ENCODE measurements around the gene WNT4. TPM values are rescaled to one million over a fixed set of nuclear protein-coding genes. Genes with fewer than 3 reads are reported as not detected.

WNT4 gene
- total and polyA plus RNA-seq, 8 donors: 0.69 to 17.6 (median 4.0) TPM

GRCh38 chr1:22104865-22105437 is 37.9 kb downstream of the WNT4 start:
- intact Hi-C loops (cut with DNase I): no loop called here

GRCh38 chr1:22104094-22104493 is 38.8 kb downstream of the WNT4 start:
- intact Hi-C loops (cut with DNase I): no loop called here
- no peak for ATAC-seq

More at GRCh38 chr1:22104865-22105437, 37.9 kb downstream of the WNT4 start:
- ATAC-seq (no peak), FAIRE-seq (no peak), DNase-seq (no peak)
- H3K36me3 ChIP-seq: no peaks in the 10 kb centered on the region
- no peaks in the 10 kb centered on the region for H3K9me3 ChIP-seq
- no peak overlapping the region for H3K27ac ChIP-seq
- H3K4me3 ChIP-seq: no peak overlapping the region
- 90 to 96% methylated on average over 6 of the region's 6 CpGs for WGBS, 2 donors
- no peak for TF ChIP-seq CTCF (IDR thresholded peaks at IDR 0.05)
- no peaks in the 10 kb centered on the region for H3K4me1 ChIP-seq
- no peaks in the 10 kb centered on the region for H3K27me3 ChIP-seq

GRCh38 chr1:22102746-22103145 is 40.2 kb downstream of the WNT4 start:
- intact Hi-C loops (cut with DNase I): no loop called here
- no peak for FAIRE-seq
- WGBS, 2 donors: 45 to 72% methylated on average over 3 of the region's 3 CpGs

More at GRCh38 chr1:22104094-22104493, 38.8 kb downstream of the WNT4 start:
- no peaks in the 10 kb centered on the region for H3K27me3 ChIP-seq
- 88 to 93% methylated on average over 6 of the region's 6 CpGs for WGBS, 2 donors
- TF ChIP-seq CTCF (IDR thresholded peaks at IDR 0.05): no peak
- no peaks in the 10 kb centered on the region for H3K36me3 ChIP-seq
- DNase-seq (no peak), FAIRE-seq (no peak)
- H3K9me3 ChIP-seq: no peaks in the 10 kb centered on the region
- H3K4me3 ChIP-seq: no peak overlapping the region
- no peaks in the 10 kb centered on the region for H3K4me1 ChIP-seq
- H3K27ac ChIP-seq: no peak overlapping the region

GRCh38 chr1:22101995-22102394 is 40.9 kb downstream of the WNT4 start:
- DNase-seq (no peak), FAIRE-seq (no peak), ATAC-seq (no peak)
- no peaks in the 10 kb centered on the region for H3K4me1 ChIP-seq
- intact Hi-C loops (cut with DNase I): no loop called here
- H3K27me3 ChIP-seq: no peaks in the 10 kb centered on the region
- WGBS, 2 donors: 92 to 95% methylated on average over 8 of the region's 8 CpGs
- peaks cover 0 to 12% (median 6%) of the 10 kb centered on the region in 3 donors for H3K36me3 ChIP-seq
- no peak overlapping the region for H3K4me3 ChIP-seq
- TF ChIP-seq CTCF (IDR thresholded peaks at IDR 0.05): no peak
- no peaks in the 10 kb centered on the region for H3K9me3 ChIP-seq
- no peak overlapping the region for H3K27ac ChIP-seq

More at GRCh38 chr1:22102746-22103145, 40.2 kb downstream of the WNT4 start:
- Histone ChIP-seq H3K4me3 (no peak overlapping the region), H3K4me1 (no peaks in the 10 kb centered on the region), H3K9me3 (no peaks in the 10 kb centered on the region), H3K27me3 (no peaks in the 10 kb centered on the region), H3K27ac (no peak overlapping the region), H3K36me3 (peaks cover 0 to 7% (median 5%) of the 10 kb centered on the region in 3 donors)
- no peak for TF ChIP-seq CTCF (IDR thresholded peaks at IDR 0.05)
- no peak for DNase-seq
- no peak for ATAC-seq

DNA sequence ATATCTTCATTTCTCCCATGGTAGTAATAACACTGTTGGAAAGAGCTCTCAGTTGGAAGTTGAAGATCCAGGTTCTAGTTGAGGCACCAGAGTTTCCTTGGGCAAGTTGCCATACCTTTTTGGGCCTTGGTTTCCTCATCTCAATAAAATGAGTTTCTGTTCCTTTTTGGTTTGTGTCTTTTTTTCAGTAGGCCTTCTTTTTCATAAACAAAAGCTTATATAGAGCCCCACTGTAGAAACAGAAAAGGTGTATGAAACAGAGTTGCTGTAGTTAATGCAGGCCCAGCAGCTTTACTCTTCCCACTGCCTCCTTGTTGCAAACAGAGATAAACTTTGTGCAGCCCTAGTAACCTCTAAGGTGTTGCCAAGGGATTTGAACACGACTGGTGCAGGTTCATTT is 41.7 kb downstream of the WNT4 start:
- WGBS, 2 donors: 19 to 33% methylated on average over 1 of the region's 1 CpG
- Histone ChIP-seq H3K4me3 (no peak overlapping the region), H3K27ac (no peak overlapping the region), H3K27me3 (no peaks in the 10 kb centered on the region), H3K9me3 (no peaks in the 10 kb centered on the region), H3K36me3 (peaks cover 0 to 20% (median 6%) of the 10 kb centered on the region in 3 donors), H3K4me1 (no peaks in the 10 kb centered on the region)
- no peak for FAIRE-seq
- DNase-seq: no peak
- intact Hi-C loops (cut with DNase I): no loop called here
- ATAC-seq: no peak
- no peak for TF ChIP-seq CTCF (IDR thresholded peaks at IDR 0.05)
